ENCODE measurements around the gene ATIC. TPM values are rescaled to one million over a fixed set of nuclear protein-coding genes. Genes with fewer than 3 reads are reported as not detected.

ATIC gene
- total RNA-seq, result 10 to 100 TPM; 60.1 to 61.7 TPM
- total RNA-seq, result 10.3 to 21.4 reads per million in 2 donors

GRCh38 chr2:215311625-215312396, at the start of gene ATIC:
ATIC (plus strand) TSS chr2:215312059; CDS start chr2:215312143, 84 bp downstream.
- ATAC-seq (peak; percentile 98), DNase-seq (peak; percentile 75 to 84 (median 83))
- Mint-ChIP-seq H3K27me3 (peaks cover 4% of the 10 kb centered on the region), H3K4me1 (peaks cover 31% of the 10 kb centered on the region), H3K36me3 (ENCODE audit: low read depth) (peaks cover 4% of the 10 kb centered on the region), H3K27ac (peak within 1 kb of the TSS; percentile 83), H3K4me3 (peak within 1 kb of the TSS; percentile 87)
- no peaks in the 10 kb centered on the region for H3K9me3 ChIP-seq (ENCODE audit: control insufficient read depth, low read length, poor library complexity, severe bottlenecking)

- ATAC-seq, result no peak
- DNase-seq, result no peak
- Mint-ChIP-seq H3K4me1 (peaks cover 3% of the 10 kb centered on the region), H3K36me3 (ENCODE audit: low read depth) (no peaks in the 10 kb centered on the region), H3K27me3 (peaks cover 11% of the 10 kb centered on the region), H3K4me3 (no peak overlapping the region), H3K27ac (no peak overlapping the region)
- H3K9me3 ChIP-seq (ENCODE audit: control insufficient read depth, low read length, poor library complexity, severe bottlenecking), result no peaks in the 10 kb centered on the region
These were observed 49.6 kb upstream of the ATIC start for GRCh38 chr2:215262303-215262702.

DNA sequence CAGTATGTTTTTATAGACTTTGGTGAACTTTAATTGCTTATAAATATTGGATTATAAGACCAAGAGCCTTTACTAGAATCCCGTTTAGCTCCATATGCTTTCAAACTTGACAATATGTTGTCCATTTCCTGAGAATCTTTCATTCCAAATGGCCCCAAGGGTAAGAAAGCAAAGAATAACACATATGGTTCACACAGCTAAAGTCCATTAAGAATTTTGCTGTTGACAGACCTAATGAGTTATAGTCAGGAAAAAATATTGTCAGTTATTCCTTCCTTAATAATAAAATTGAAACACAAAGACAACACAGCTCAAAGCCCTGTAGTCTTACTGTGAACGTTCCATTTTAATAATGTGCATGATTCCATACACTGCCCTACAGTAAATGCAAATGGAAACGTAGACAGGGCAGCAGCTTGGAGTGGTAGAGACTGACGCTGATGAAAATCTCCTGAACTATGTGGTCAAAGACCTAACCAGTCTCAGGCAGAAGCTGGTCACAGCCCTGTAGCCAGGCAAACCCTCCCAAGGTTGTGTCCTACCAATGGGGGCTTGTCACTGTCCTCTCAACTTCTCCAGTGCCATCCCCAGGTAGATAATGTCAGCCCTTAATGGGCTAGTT, 49.0 kb upstream of the ATIC start:
- H3K27ac Mint-ChIP-seq, result no peak overlapping the region
- peaks cover 11% of the 10 kb centered on the region for H3K27me3 Mint-ChIP-seq
- H3K4me1 Mint-ChIP-seq, result peaks cover 3% of the 10 kb centered on the region
- H3K9me3 ChIP-seq (ENCODE audit: control insufficient read depth, low read length, poor library complexity, severe bottlenecking), result no peaks in the 10 kb centered on the region
- DNase-seq, result no peak
- peaks cover 3% of the 10 kb centered on the region for H3K36me3 Mint-ChIP-seq (ENCODE audit: low read depth)
- no peak for ATAC-seq
- no peak overlapping the region for H3K4me3 Mint-ChIP-seq

GRCh38 chr2:215264374-215264773, 47.5 kb upstream of the ATIC start:
- H3K27me3 Mint-ChIP-seq, result peaks cover 11% of the 10 kb centered on the region
- ATAC-seq (no peak), DNase-seq (no peak)
- no peak overlapping the region for H3K4me3 Mint-ChIP-seq
- H3K9me3 ChIP-seq (ENCODE audit: control insufficient read depth, low read length, poor library complexity, severe bottlenecking), result no peaks in the 10 kb centered on the region
- H3K36me3 Mint-ChIP-seq (ENCODE audit: low read depth), result peaks cover 7% of the 10 kb centered on the region
- H3K27ac Mint-ChIP-seq, result no peak overlapping the region
- H3K4me1 Mint-ChIP-seq, result no peaks in the 10 kb centered on the region

DNA sequence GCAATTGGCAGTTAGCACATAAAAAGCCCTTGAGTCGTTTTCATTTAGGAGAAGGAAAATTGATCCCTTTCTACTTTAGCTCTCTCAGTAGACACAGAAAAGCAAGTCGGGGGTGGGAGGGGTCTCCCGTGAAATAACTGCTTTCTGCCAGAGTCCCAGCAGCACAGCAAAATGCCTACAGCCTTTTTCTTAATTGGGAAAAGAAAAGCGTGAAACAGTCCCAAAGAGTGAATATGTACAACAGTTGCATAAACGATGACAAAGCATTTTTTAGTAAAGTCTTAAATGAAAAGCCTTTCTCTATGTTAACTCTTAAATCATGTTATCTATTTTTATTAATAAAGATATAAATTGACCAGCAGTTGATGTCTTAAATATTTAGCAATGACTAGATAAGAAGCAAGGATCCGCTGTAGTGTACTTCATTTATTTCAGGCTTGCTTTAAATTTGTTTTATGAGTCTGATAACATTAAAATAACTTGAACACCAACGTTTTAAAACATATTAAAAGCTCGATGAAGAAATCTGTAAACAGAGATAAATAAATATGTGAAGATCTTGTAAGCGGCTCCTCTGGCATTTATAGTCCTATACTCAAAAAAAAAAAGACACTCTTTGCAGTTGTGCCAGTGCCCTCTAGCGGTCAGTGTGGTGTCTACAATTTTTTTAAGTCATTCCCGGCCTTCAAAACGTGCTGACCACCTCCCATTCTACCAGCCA, 42.3 kb upstream of the ATIC start:
- peaks cover 7% of the 10 kb centered on the region for H3K36me3 Mint-ChIP-seq (ENCODE audit: low read depth)
- ATAC-seq, result peak; percentile 62
- H3K9me3 ChIP-seq (ENCODE audit: control insufficient read depth, low read length, poor library complexity, severe bottlenecking), result no peaks in the 10 kb centered on the region
- peaks cover 3% of the 10 kb centered on the region for H3K4me1 Mint-ChIP-seq
- no peak overlapping the region for H3K4me3 Mint-ChIP-seq
- DNase-seq, result peak; percentile 25 to 33 (median 32)
- peaks cover under 1% of the 10 kb centered on the region for H3K27me3 Mint-ChIP-seq
- no peak overlapping the region for H3K27ac Mint-ChIP-seq

GRCh38 chr2:215270118-215270451, 41.8 kb upstream of the ATIC start:
- Mint-ChIP-seq H3K27ac (no peak overlapping the region), H3K4me3 (no peak overlapping the region), H3K4me1 (peaks cover 3% of the 10 kb centered on the region), H3K27me3 (peaks cover 6% of the 10 kb centered on the region), H3K36me3 (ENCODE audit: low read depth) (peaks cover 7% of the 10 kb centered on the region)
- H3K9me3 ChIP-seq (ENCODE audit: control insufficient read depth, low read length, poor library complexity, severe bottlenecking), result no peaks in the 10 kb centered on the region
- ATAC-seq (no peak), DNase-seq (no peak)

- peaks cover 3% of the 10 kb centered on the region for H3K4me1 Mint-ChIP-seq
- peaks cover 12% of the 10 kb centered on the region for H3K27me3 Mint-ChIP-seq
- no peak overlapping the region for H3K27ac Mint-ChIP-seq
- no peak overlapping the region for H3K4me3 Mint-ChIP-seq
- peaks cover 7% of the 10 kb centered on the region for H3K36me3 Mint-ChIP-seq (ENCODE audit: low read depth)
- ATAC-seq, result no peak
- DNase-seq, result no peak
- no peaks in the 10 kb centered on the region for H3K9me3 ChIP-seq (ENCODE audit: control insufficient read depth, low read length, poor library complexity, severe bottlenecking)
These were observed 40.4 kb upstream of the ATIC start for GRCh38 chr2:215271446-215271845.

- Mint-ChIP-seq H3K27ac (no peak overlapping the region), H3K4me3 (no peak overlapping the region), H3K36me3 (ENCODE audit: low read depth) (peaks cover 3% of the 10 kb centered on the region), H3K27me3 (peaks cover 12% of the 10 kb centered on the region), H3K4me1 (peaks cover 3% of the 10 kb centered on the region)
- no peaks in the 10 kb centered on the region for H3K9me3 ChIP-seq (ENCODE audit: control insufficient read depth, low read length, poor library complexity, severe bottlenecking)
- ATAC-seq, result no peak
- DNase-seq, result no peak
These were observed 38.9 kb upstream of the ATIC start for GRCh38 chr2:215272918-215273317.

- H3K9me3 ChIP-seq (ENCODE audit: control insufficient read depth, low read length, poor library complexity, severe bottlenecking), result no peaks in the 10 kb centered on the region
- DNase-seq (no peak), ATAC-seq (no peak)
- Mint-ChIP-seq H3K4me3 (no peak overlapping the region), H3K36me3 (ENCODE audit: low read depth) (no peaks in the 10 kb centered on the region), H3K27ac (no peak overlapping the region), H3K27me3 (peaks cover 12% of the 10 kb centered on the region), H3K4me1 (peaks cover 2% of the 10 kb centered on the region)
These were observed 37.0 kb upstream of the ATIC start for GRCh38 chr2:215274829-215275228.

DNA sequence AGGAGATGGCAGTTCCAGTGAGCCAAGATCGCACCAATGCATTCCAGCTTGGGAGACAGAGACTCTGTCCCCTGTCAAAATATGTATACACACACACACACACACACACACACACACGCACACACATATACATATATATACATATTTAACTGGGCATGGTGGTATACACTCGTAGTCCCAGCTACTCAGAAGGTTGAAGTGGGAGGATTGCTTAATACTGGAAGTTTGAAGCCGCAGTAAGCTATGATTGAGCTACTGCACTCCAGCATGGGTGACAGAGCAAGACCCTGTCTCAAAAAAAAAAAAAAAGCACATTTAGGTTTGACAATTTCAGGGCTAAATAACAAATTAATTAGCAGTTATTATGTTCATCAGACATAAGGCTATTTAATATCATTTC, 36.0 kb upstream of the ATIC start:
- Mint-ChIP-seq H3K27ac (no peak overlapping the region), H3K4me1 (no peaks in the 10 kb centered on the region), H3K4me3 (no peak overlapping the region), H3K27me3 (peaks cover 12% of the 10 kb centered on the region), H3K36me3 (ENCODE audit: low read depth) (no peaks in the 10 kb centered on the region)
- DNase-seq (no peak), ATAC-seq (no peak)
- no peaks in the 10 kb centered on the region for H3K9me3 ChIP-seq (ENCODE audit: control insufficient read depth, low read length, poor library complexity, severe bottlenecking)

GRCh38 chr2:215277944-215278343, 33.9 kb upstream of the ATIC start:
- DNase-seq, result no peak
- no peaks in the 10 kb centered on the region for H3K9me3 ChIP-seq (ENCODE audit: control insufficient read depth, low read length, poor library complexity, severe bottlenecking)
- no peaks in the 10 kb centered on the region for H3K4me1 Mint-ChIP-seq
- no peaks in the 10 kb centered on the region for H3K36me3 Mint-ChIP-seq (ENCODE audit: low read depth)
- no peak overlapping the region for H3K27ac Mint-ChIP-seq
- ATAC-seq, result no peak
- H3K4me3 Mint-ChIP-seq, result no peak overlapping the region
- peaks cover 12% of the 10 kb centered on the region for H3K27me3 Mint-ChIP-seq

DNA sequence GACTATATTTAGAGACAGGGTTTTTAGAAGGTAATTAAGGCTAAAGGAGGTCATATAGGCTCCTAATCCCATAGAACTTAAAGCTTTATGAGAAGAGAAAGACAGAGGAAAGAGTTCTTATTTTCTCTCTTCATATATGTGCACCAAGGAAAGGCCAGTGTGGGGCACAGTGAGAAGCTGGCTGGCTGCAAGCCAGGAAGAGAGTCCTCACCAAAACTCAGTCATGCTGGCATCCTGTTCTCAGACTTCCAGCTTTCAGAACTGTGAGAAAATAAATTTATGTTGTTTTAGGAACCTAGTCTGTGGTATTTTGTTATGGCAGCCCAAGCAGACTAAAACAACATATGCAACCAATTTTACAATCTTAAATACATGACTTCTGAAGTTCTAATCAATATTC, 31.5 kb upstream of the ATIC start:
- Mint-ChIP-seq H3K4me1 (no peaks in the 10 kb centered on the region), H3K36me3 (ENCODE audit: low read depth) (no peaks in the 10 kb centered on the region), H3K27me3 (peaks cover 4% of the 10 kb centered on the region), H3K4me3 (no peak overlapping the region), H3K27ac (no peak overlapping the region)
- DNase-seq, result no peak
- no peaks in the 10 kb centered on the region for H3K9me3 ChIP-seq (ENCODE audit: control insufficient read depth, low read length, poor library complexity, severe bottlenecking)
- no peak for ATAC-seq

DNA sequence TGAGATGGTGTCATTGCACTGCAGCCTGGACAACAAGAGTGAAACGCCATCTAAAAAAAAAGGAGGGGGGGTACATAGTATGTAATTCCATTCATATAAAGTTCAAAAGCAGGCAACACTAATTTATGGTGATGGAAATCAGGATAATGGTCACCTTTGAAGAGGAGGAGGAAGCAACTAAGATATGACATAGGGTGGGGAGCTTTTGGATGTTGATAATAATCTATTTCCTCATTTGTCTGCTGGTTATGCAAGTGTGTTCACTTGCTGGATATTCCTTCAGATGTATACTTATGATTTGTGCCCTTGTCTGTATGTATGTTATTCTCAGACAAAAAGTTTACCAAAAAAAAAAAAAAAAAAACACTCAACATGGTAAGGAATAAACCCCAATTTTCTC, 28.6 kb upstream of the ATIC start:
- Mint-ChIP-seq H3K4me3 (no peak overlapping the region), H3K27ac (no peak overlapping the region), H3K4me1 (no peaks in the 10 kb centered on the region), H3K27me3 (peaks cover 7% of the 10 kb centered on the region), H3K36me3 (ENCODE audit: low read depth) (no peaks in the 10 kb centered on the region)
- no peaks in the 10 kb centered on the region for H3K9me3 ChIP-seq (ENCODE audit: control insufficient read depth, low read length, poor library complexity, severe bottlenecking)
- no peak for ATAC-seq
- no peak for DNase-seq

Measured in T-helper 17 cell (primary cell).